Body of pancreas (tissue), 4 donors: ENCODE results near the gene RAI1. TPM values are rescaled to one million over a fixed set of nuclear protein-coding genes. Genes with fewer than 3 reads are reported as not detected.

Experiments used
- ATAC-seq: fragments of 150-250 bp; one replicate; pipeline ENCODE4 v1.9.1; 2016
- DNase-seq, 4 donors: peaks; one replicate each; pipeline ENCODE4 v3.0.0-alpha.2; 2019
- H3K27ac ChIP-seq, 4 donors: fragments of 200-600 bp; sonication (generic); 1 replicate in 3 of 4; 2 replicates in 1 of 4; pipeline versions ENCODE4 v1.5.1 to v1.6.1; 2016 to 2019; ENCODE audit warnings: mild to moderate bottlenecking in 1 of 4, mixed read lengths in 1 of 4, moderate library complexity in 1 of 4
- H3K27me3 ChIP-seq, 2 donors: fragments of 200-600 bp; sonication (generic); one replicate each; pipeline ENCODE4 v1.6.0; 2016; ENCODE audit warnings: mild to moderate bottlenecking in 1 of 2
- H3K36me3 ChIP-seq, 2 donors: fragments of 200-600 bp; sonication (generic); replicated peaks in 1 of 2; 2 replicates each; pipeline ENCODE4 v1.5.1; 2016; ENCODE audit warnings: low read depth in 2 of 2; ENCODE audit not compliant: insufficient read depth in 1 of 2
- H3K4me1 ChIP-seq: fragments of 200-600 bp; sonication (generic); one replicate; pipeline ENCODE4 v1.6.0; 2016
- H3K4me3 ChIP-seq, 2 donors: fragments of 200-600 bp; sonication (generic); 1 replicate in 1 of 2; 2 replicates in 1 of 2; pipeline ENCODE4 v1.5.1; 2016 to 2019
- H3K9me3 ChIP-seq, 3 donors: fragments of 200-600 bp; sonication (generic); 1 replicate in 2 of 3; 2 replicates in 1 of 3; pipeline ENCODE4 v1.5.1; 2016
- CTCF ChIP-seq, 7 experiments: fragments of 450-650 bp in 4 of 7; fragments of 200-600 bp in 3 of 7; sonication (generic) in 3 of 7; IDR thresholded peaks; one replicate each; pipeline ENCODE4 v1.5.1; 2016 to 2019; ENCODE audit warnings: antibody characterized with exemption in 7 of 7
- POLR2A ChIP-seq, 3 donors: fragments of 450-650 bp; IDR thresholded peaks; one replicate each; pipeline ENCODE4 v1.6.1; 2016; ENCODE audit warnings: antibody characterized with exemption in 3 of 3, mild to moderate bottlenecking in 2 of 3
- WGBS, 2 donors: methylation state at CpG; one replicate each; pipeline ENCODE4 v1.1.5; 2017; 5-methylcytosine and 5-hydroxymethylcytosine counted together
- intact Hi-C: fragments of 100-400 bp; cut with DNase I; formaldehyde crosslinking; loops from one replicate; pipeline ENCODE4 v1.15.1; 2023
- total RNA-seq, 2 donors: library from RNA; depleted of rRNA; stranded (reverse); fragments of >200 nt; gene quantifications; one replicate each; pipeline ENCODE4 v1.1.0, GENCODE V29; 2016

Gene RAI1
- total RNA-seq, 2 donors from 2014 or later, result 16.3 to 41.5 TPM

- Histone ChIP-seq H3K4me1 (peaks cover 89% of the 10 kb centered on the region), H3K27me3 (no peaks in the 10 kb centered on the region), H3K9me3 (no peaks in the 10 kb centered on the region), H3K4me3 (no peak overlapping the region), H3K36me3 (no peaks in the 10 kb centered on the region), H3K27ac (peak overlapping the region; percentile 97 to 100 (median 99))
- intact Hi-C loops, result no loop called here
- TF ChIP-seq POLR2A (IDR thresholded peaks at IDR 0.05), result peak in 1 of 3 donors; percentile 19
- no peak for TF ChIP-seq CTCF (IDR thresholded peaks at IDR 0.05)
- ATAC-seq (no peak), DNase-seq (peak in 3 of 4 donors; percentile 67 to 87 (median 70))
- WGBS, 2 donors, result 65 to 87% methylated on average over 6 to 11 of the region's 11 CpGs
Observed at GRCh38 chr17:17837966-17838962, 157.0 kb downstream of the RAI1 start.

DNA sequence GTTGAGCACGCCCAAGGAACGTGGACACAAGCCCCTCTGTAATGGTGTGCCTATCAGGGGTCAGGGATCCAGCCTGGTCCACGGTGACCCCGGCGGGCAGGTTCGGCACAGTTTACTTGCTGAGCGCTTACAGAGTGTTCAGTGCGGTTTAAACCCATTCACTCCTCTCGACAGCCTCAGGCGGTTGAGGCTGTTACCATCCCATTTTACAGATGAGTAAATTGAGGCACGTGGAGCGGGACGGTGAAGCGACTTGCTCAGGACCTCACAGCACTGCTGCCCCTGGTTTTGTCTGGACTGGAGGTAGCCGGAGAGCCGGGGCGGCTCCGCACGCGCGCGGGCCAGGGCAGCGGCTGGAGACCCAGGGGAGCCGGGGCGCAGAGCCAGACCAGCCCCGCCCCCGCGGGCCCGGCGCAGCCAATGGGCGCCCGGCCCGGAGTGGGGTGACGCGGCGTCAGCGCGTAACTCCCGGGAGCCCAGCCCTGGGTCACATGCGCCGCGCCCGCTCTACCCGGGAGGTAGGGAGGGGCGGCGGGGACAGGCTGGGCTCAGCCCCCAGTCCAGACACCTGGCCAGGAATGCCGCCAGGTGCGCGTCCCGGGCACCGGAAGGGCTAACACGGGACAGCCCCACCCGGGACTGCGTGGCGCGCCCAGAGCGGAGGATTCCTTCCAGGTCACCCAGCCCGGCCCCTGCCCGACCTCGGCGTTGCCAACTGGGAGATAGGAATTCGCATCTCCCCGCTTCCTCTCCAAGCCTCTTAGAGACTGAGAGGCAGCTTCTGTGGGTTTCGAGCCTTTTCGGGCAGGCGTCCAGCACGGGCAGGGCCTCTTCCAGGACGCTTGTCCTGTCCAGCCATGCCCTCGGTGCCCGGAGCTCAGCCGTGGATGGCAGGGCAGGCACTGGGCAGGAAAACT is 158.8 kb downstream of the RAI1 start:
- peaks cover 78% of the 10 kb centered on the region for H3K4me1 ChIP-seq
- peak overlapping the region; percentile 98 to 100 (median 100) for H3K27ac ChIP-seq
- no peaks in the 10 kb centered on the region for H3K36me3 ChIP-seq
- peak; percentile 82 for ATAC-seq
- WGBS, 2 donors, result 1 to 7% methylated on average over 8 to 62 of the region's 71 CpGs
- DNase-seq, result peak; percentile 95 to 97 (median 96)
- H3K4me3 ChIP-seq, result no peak overlapping the region
- no peaks in the 10 kb centered on the region for H3K9me3 ChIP-seq
- no peaks in the 10 kb centered on the region for H3K27me3 ChIP-seq
- TF ChIP-seq POLR2A (IDR thresholded peaks at IDR 0.05) (peak; percentile 88 to 95 (median 92)), CTCF (IDR thresholded peaks at IDR 0.05) (peak in 2 of 7 experiments; percentile 6 to 9)
- intact Hi-C loops, result no loop called here

GRCh38 chr17:17840751-17841591 is 159.7 kb downstream of the RAI1 start:
- WGBS, 2 donors, result 40 to 50% methylated on average over 4 to 7 of the region's 7 CpGs
- H3K4me1 ChIP-seq, result peaks cover 69% of the 10 kb centered on the region
- intact Hi-C loops, result no loop called here
- DNase-seq (no peak), ATAC-seq (no peak)
- H3K27ac ChIP-seq, result peak overlapping the region; percentile 98 to 100 (median 100)
- TF ChIP-seq POLR2A (IDR thresholded peaks at IDR 0.05), result no peak
- H3K36me3 ChIP-seq, result no peaks in the 10 kb centered on the region
- H3K4me3 ChIP-seq, result no peak overlapping the region
- no peaks in the 10 kb centered on the region for H3K27me3 ChIP-seq
- H3K9me3 ChIP-seq, result no peaks in the 10 kb centered on the region

- peak; percentile 77 to 90 (median 88) for DNase-seq
- no peaks in the 10 kb centered on the region for H3K27me3 ChIP-seq
- TF ChIP-seq CTCF (IDR thresholded peaks at IDR 0.05) (peak in 3 of 7 experiments; percentile 13 to 19 (median 15)), POLR2A (IDR thresholded peaks at IDR 0.05) (peak; percentile 33 to 54 (median 44))
- intact Hi-C loops, result no loop called here
- H3K27ac ChIP-seq, result peak overlapping the region; percentile 98 to 100 (median 100)
- ATAC-seq, result peak; percentile 31
- 17% methylated on average over 1 of the region's 1 CpG; no CpG with 5 or more reads in 1 of the 2 donors for WGBS, 2 donors
- peaks cover 65% of the 10 kb centered on the region for H3K4me1 ChIP-seq
- no peaks in the 10 kb centered on the region for H3K9me3 ChIP-seq
- H3K4me3 ChIP-seq, result no peak overlapping the region
- H3K36me3 ChIP-seq, result no peaks in the 10 kb centered on the region
Observed at GRCh38 chr17:17841601-17842025, 160.4 kb downstream of the RAI1 start.
